HCT116 (cell line): ENCODE measurements around the gene CDH2. TPM values are rescaled to one million over a fixed set of nuclear protein-coding genes. Genes with fewer than 3 reads are reported as not detected.

Experiments used
- ATAC-seq: fragments of 200-7000 bp; cut with Tn5 transposase; 2 replicates; pipeline ENCODE4 v1.9.1; 2020; ENCODE audit warnings: mild to moderate bottlenecking, moderate library complexity
- BruUV-seq: library from RNA; stranded (reverse); fragments of 400-500 nt; replicated peaks from 2 replicates; lab custom pipeline; 2021; lab: Mats Ljungman, UMichigan
- CTCF ChIA-PET: fragments of 300-600 bp; sonication (Branson Sonifier 250); formaldehyde crosslinking; loops from one replicate; lab custom pipeline; 2021; ENCODE audit warnings: antibody characterized with exemption; lab: Charles Lee
- POLR2A ChIA-PET: fragments of 300-600, 350-600 bp; sonication (Branson Sonifier 250); formaldehyde crosslinking; loops from one replicate; lab custom pipeline; 2021; ENCODE audit warnings: antibody characterized with exemption; lab: Charles Lee
- RAD21 ChIA-PET, 2 experiments: fragments of 300-600 bp; sonication (Branson Sonifier 250); formaldehyde crosslinking; loops; one replicate each; lab custom pipeline; 2023; ENCODE audit warnings: low total read pairs in 2 of 2; ENCODE audit not compliant: uncharacterized antibody in 2 of 2, unreplicated experiment in 2 of 2, low non-redundant PET in 1 of 2; lab: Charles Lee
- DNase-seq: peaks from one replicate; pipeline ENCODE4 v3.0.0-alpha.2; 2010; ENCODE audit warnings: low read depth, low spot score
- H2AFZ ChIP-seq: fragments of 200-600 bp; shearing (Covaris generic), sonication (generic); 2 replicates; pipeline ENCODE4 v1.6.1; 2017; ENCODE audit warnings: low read depth, mixed run types, mixed read lengths, antibody characterized with exemption, low read length; ENCODE audit not compliant: poor library complexity, severe bottlenecking
- H3K27ac ChIP-seq: 2 replicates; pipeline ENCODE4 v1.5.1; 2012; ENCODE audit warnings: low read depth, low read length
- H3K27me3 ChIP-seq: fragments of 200-600 bp; sonication (generic); 2 replicates; pipeline ENCODE4 v1.6.1; 2016; ENCODE audit warnings: mixed run types, low read length, mixed read lengths; ENCODE audit not compliant: insufficient read depth
- H3K36me3 ChIP-seq, 2 experiments: fragments of 200-500 bp in 1 of 2; fragments of 200-600 bp in 1 of 2; sonication (Bioruptor generic) in 1 of 2; sonication (generic) in 1 of 2; 2 replicates each; pipeline versions ENCODE4 v1.5.1 to v1.6.1; 2014 to 2016; ENCODE audit warnings: low read length in 2 of 2, inconsistent platforms in 1 of 2, mixed read lengths in 1 of 2, mixed run types in 1 of 2; ENCODE audit not compliant: insufficient read depth in 2 of 2, control insufficient read depth in 1 of 2
- H3K4me1 ChIP-seq, 2 experiments: fragments of 200-600 bp in 1 of 2; sonication (generic) in 1 of 2; 2 replicates each; pipeline versions ENCODE4 v1.5.1 to v1.6.1; 2012 to 2017; ENCODE audit warnings: low read length in 2 of 2, inconsistent platforms in 1 of 2, mild to moderate bottlenecking in 1 of 2, mixed read lengths in 1 of 2, mixed run types in 1 of 2, moderate library complexity in 1 of 2; ENCODE audit not compliant: insufficient read depth in 2 of 2, control insufficient read depth in 1 of 2
- H3K4me2 ChIP-seq: fragments of 200-600 bp; sonication (generic); 2 replicates; pipeline ENCODE4 v1.6.1; 2017; ENCODE audit warnings: mixed run types, low read length, mixed read lengths
- H3K4me3 ChIP-seq, 2 experiments: fragments of 200-600 bp in 1 of 2; sonication (generic) in 1 of 2; replicated peaks in 1 of 2; 2 replicates each; pipeline ENCODE4 v1.5.1; 2011 to 2016; ENCODE audit warnings: low read length in 2 of 2, control low read depth in 1 of 2, low read depth in 1 of 2, mild to moderate bottlenecking in 1 of 2, mixed read lengths in 1 of 2, mixed run types in 1 of 2
- H3K79me2 ChIP-seq: fragments of 200-600 bp; sonication (generic); 2 replicates; pipeline ENCODE4 v1.6.1; 2017; ENCODE audit warnings: mild to moderate bottlenecking, mixed run types, low read length, moderate library complexity, mixed read lengths; ENCODE audit not compliant: insufficient read depth
- H3K9ac ChIP-seq: fragments of 200-600 bp; sonication (generic); 2 replicates; pipeline ENCODE4 v1.6.1; 2016; ENCODE audit warnings: low read length, mixed read lengths
- H3K9me2 ChIP-seq: fragments of 200-600 bp; sonication (generic), shearing (Covaris generic); 2 replicates; pipeline ENCODE4 v1.6.1; 2017; ENCODE audit warnings: mixed run types, mild to moderate bottlenecking, moderate library complexity; ENCODE audit not compliant: insufficient read depth
- H3K9me3 ChIP-seq, 2 experiments: fragments of 200-500 bp in 1 of 2; fragments of 200-600 bp in 1 of 2; sonication (Bioruptor generic) in 1 of 2; sonication (generic) in 1 of 2; 2 replicates each; pipeline ENCODE4 v1.6.1; 2014 to 2017; ENCODE audit warnings: low read length in 2 of 2, mixed read lengths in 2 of 2, inconsistent platforms in 1 of 2, low read depth in 1 of 2, mild to moderate bottlenecking in 1 of 2, mixed run types in 1 of 2, moderate library complexity in 1 of 2; ENCODE audit not compliant: control insufficient read depth in 1 of 2, insufficient read depth in 1 of 2
- H4K20me1 ChIP-seq: fragments of 200-600 bp; sonication (generic), shearing (Covaris generic); 2 replicates; pipeline ENCODE4 v1.6.1; 2017; ENCODE audit warnings: mixed run types, mild to moderate bottlenecking, moderate library complexity; ENCODE audit not compliant: insufficient read depth
- ATF3 ChIP-seq: IDR thresholded peaks from 2 replicates; pipeline ENCODE4 v1.6.1; 2012
- CEBPB ChIP-seq: IDR thresholded peaks from 2 replicates; pipeline ENCODE4 v1.6.1; 2012; ENCODE audit warnings: low read depth
- EGR1 ChIP-seq: IDR thresholded peaks from 2 replicates; pipeline ENCODE4 v1.6.1; 2012; ENCODE audit warnings: low read depth
- ELF1 ChIP-seq: IDR thresholded peaks from 2 replicates; pipeline ENCODE4 v1.6.1; 2012; ENCODE audit warnings: low read depth, borderline replicate concordance
- EZH2 ChIP-seq: fragments of 200-600 bp; sonication (generic); IDR thresholded peaks from 2 replicates; pipeline ENCODE4 v1.6.1; 2017; ENCODE audit warnings: antibody characterized with exemption, mixed run types
- FOSL1 ChIP-seq: IDR thresholded peaks from 2 replicates; pipeline ENCODE4 v1.6.1; 2012; ENCODE audit warnings: low read depth
- JUND ChIP-seq: IDR thresholded peaks from 2 replicates; pipeline ENCODE4 v1.6.1; 2012
- SIN3A ChIP-seq: IDR thresholded peaks from 2 replicates; pipeline ENCODE4 v1.6.1; 2012; ENCODE audit warnings: low read depth
- SP1 ChIP-seq: IDR thresholded peaks from 2 replicates; pipeline ENCODE4 v1.6.1; 2012; ENCODE audit warnings: low read depth
- SRF ChIP-seq: IDR thresholded peaks from 2 replicates; pipeline ENCODE4 v1.6.1; 2012; ENCODE audit warnings: low read depth
- TCF7L2 ChIP-seq: IDR thresholded peaks from 2 replicates; pipeline ENCODE4 v1.7.0; 2011; ENCODE audit warnings: borderline replicate concordance, inconsistent platforms; ENCODE audit not compliant: insufficient read depth, insufficient read length; ENCODE audit errors: extremely low read depth
- YY1 ChIP-seq: IDR thresholded peaks from 2 replicates; pipeline ENCODE4 v1.6.1; 2011; ENCODE audit warnings: low read length, low read depth, moderate library complexity, mild to moderate bottlenecking; ENCODE audit not compliant: insufficient replicate concordance; ENCODE audit errors: extremely low read depth
- ZBTB33 ChIP-seq: IDR thresholded peaks from 2 replicates; pipeline ENCODE4 v1.6.1; 2011; ENCODE audit warnings: mild to moderate bottlenecking, low read length, moderate library complexity; ENCODE audit not compliant: insufficient replicate concordance; ENCODE audit errors: extremely low read depth
- ZFX ChIP-seq: fragments of 450-650 bp; IDR thresholded peaks from 2 replicates; pipeline ENCODE4 v1.6.1; 2017
- intact Hi-C: fragments of 100-400 bp; cut with micrococcal nuclease; formaldehyde crosslinking; loops from 2 replicates; pipeline ENCODE4 v1.10.0; 2022
- total RNA-seq: library from RNA; stranded (reverse); gene quantifications from one replicate; pipeline ENCODE4 v1.2.1, GENCODE V29; 2021; ENCODE audit not compliant: unreplicated experiment

The CDH2 gene
- total RNA-seq, 1 experiment from 2014 or later: 0.15 TPM

GRCh38 chr18:28110924-28111323 is 66.0 kb downstream of the CDH2 start:
- H2AFZ ChIP-seq: no peak overlapping the region
- H3K9me3 ChIP-seq: no peaks in the 10 kb centered on the region
- no peak for ATAC-seq
- CTCF ChIA-PET: no interaction called here
- H3K4me2 ChIP-seq: no peak overlapping the region
- no TSS peak for BruUV-seq
- TF ChIP-seq JUND (no peak), ELF1 (no peak), YY1 (no peak), EZH2 (no peak), CEBPB (no peak)
- POLR2A ChIA-PET: no interaction called here
- RAD21 ChIA-PET: no interaction called here
- intact Hi-C loops: no loop called here
- H3K79me2 ChIP-seq: no peaks in the 10 kb centered on the region
- no peaks in the 10 kb centered on the region for H3K27me3 ChIP-seq
- no peak overlapping the region for H3K27ac ChIP-seq
- H3K9ac ChIP-seq: no peak overlapping the region
- peaks cover 0 to 9% of the 10 kb centered on the region in 2 experiments; a peak in 2 of 4 replicates for H3K4me1 ChIP-seq
- no peaks in the 10 kb centered on the region for H4K20me1 ChIP-seq
- no peak for DNase-seq
- no peak overlapping the region for H3K4me3 ChIP-seq
- no peaks in the 10 kb centered on the region for H3K36me3 ChIP-seq
- H3K9me2 ChIP-seq: no peaks in the 10 kb centered on the region

GRCh38 chr18:28109781-28110560 is 67.0 kb downstream of the CDH2 start:
- no peak overlapping the region for H3K4me3 ChIP-seq
- DNase-seq (no peak), ATAC-seq (no peak)
- no peaks in the 10 kb centered on the region for H3K9me3 ChIP-seq
- intact Hi-C loops: no loop called here
- POLR2A ChIA-PET: no interaction called here
- no peak overlapping the region for H2AFZ ChIP-seq
- no peaks in the 10 kb centered on the region for H4K20me1 ChIP-seq
- peaks cover 0 to 5% of the 10 kb centered on the region in 2 experiments; a peak in 2 of 4 replicates for H3K4me1 ChIP-seq
- H3K36me3 ChIP-seq: no peaks in the 10 kb centered on the region
- no peak overlapping the region for H3K27ac ChIP-seq
- CTCF ChIA-PET: no interaction called here
- H3K9me2 ChIP-seq: no peaks in the 10 kb centered on the region
- H3K9ac ChIP-seq: no peak overlapping the region
- H3K27me3 ChIP-seq: no peaks in the 10 kb centered on the region
- no TSS peak for BruUV-seq
- RAD21 ChIA-PET: no interaction called here
- TF ChIP-seq EGR1 (no peak), ZFX (no peak), YY1 (no peak), TCF7L2 (no peak), FOSL1 (no peak), JUND (no peak), SIN3A (no peak), ZBTB33 (no peak), ELF1 (no peak), ATF3 (no peak), SRF (no peak), SP1 (no peak)
- H3K4me2 ChIP-seq: no peak overlapping the region
- no peaks in the 10 kb centered on the region for H3K79me2 ChIP-seq
